Measurements from ENCODE around the gene ITGA3. TPM values are rescaled to one million over a fixed set of nuclear protein-coding genes. Genes with fewer than 3 reads are reported as not detected.

Gene ITGA3
- total RNA-seq, result 331 and 341 TPM in 2 replicates

DNA sequence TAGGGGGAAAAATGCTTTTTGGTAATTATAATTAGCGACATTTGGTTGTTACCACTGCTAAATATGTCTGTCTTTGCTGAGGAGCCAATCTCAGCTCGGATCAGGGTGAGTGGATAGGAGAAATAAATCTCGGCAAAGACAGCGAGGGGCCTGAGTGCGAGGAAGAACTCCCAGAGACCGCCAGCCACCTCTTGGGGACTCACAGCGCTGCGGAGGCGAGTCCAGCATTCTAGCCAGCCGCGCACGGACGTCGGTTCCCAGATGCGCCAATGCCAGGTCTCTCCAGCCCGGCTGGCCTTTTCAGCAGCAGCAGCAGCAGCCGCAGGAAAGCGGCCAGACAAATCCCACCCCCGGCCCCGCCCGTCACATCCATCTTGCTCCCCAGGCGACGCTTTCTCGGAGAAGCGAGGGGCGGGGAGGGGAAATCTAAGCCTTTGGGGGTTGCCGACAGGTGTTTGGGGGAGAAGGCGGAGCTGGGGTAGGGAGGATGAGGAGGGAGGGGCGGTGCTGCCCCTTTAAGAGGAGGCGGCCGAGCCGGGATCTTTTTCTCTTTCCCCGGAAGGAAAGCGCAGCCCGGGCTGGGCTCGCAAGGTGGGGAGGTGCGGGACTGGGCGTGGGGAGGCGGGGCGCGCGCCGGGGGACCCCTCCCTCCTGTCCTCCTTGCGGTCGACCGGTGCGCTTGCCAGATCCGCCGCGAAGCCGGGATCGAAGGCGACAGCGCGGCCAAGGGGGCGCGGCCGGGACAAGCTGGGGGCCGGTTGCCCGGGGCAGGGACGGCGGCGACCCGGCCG is at the start of gene ITGA3:
TSS of gene ITGA3 (plus strand) at position 685 of the 791 bp plus-strand sequence. CDS start 330 bp downstream, outside the sequence.
- no peak for DNase-seq (ENCODE audit: extremely low read depth, low read depth, low spot score)

DNA sequence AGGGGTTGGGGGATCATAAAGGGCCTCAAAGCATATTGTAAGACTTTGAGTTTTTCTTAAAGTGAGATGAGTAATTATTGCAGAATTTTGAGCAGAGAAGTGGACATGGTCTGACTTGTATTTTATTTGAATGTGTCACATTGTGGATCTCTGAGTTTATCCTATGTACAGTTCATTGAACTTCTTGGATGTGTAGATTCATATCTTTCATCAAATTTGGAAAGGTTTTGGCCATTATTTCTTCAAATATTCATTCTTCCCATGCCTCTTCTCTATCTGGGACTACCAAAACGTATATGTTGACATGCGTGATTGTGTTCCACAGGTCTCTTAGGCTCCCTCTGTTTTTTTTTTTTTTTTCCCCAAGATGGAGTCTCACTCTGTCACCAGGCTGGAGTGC is 46.6 kb upstream of the ITGA3 start:
- no peak for DNase-seq (ENCODE audit: extremely low read depth, low read depth, low spot score)

DNA sequence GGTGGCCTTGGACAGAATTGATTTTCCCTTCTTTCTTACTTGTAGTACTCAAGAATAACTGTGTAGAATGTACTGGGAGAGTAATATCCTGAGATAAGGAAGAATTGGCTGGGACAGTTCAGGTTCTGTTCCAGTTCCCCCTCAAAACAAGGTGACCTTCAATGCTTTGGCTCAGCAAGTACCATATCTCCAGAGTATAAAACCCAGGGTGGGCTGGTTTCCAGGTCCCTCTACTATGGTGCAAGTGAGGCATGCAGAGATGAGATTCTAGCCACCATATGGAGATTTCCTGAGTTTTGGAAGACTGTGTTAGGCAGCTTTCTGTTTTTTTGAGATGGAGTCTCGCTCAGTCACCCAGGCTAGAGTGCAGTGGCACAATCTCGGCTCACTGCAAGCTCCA is 42.8 kb upstream of the ITGA3 start:
- DNase-seq (ENCODE audit: extremely low read depth, low read depth, low spot score), result no peak

DNA sequence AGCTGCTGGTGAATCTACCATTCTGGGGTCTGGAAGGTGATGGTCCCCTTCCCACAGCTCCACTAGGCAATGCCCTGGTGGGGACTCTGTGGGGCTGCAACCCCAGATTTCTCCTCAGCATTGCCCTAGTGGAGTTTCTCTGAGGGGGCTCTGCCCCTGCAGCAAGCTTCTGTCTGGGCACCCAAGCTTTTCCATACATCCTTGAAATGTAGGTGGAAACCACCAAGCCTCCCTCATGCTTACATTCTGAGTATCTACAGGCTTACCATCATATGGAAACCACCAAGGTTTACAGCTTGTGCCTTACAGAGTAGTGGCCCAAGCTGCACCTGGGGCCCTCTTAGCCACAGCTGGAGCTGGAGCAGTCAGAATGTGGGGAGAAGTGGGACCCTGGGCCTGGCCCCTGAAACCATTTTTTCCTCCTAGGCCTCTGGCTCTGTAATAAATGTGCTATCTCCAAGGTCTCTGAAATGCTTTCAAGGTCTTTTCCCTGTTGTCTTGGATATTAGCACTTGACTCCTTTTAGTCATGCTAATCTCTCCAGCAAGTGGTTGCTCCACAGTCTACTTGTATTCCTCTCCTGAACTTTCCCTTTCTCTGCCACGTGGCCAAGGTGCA is 41.3 kb upstream of the ITGA3 start:
- DNase-seq (ENCODE audit: extremely low read depth, low read depth, low spot score), result no peak

DNA sequence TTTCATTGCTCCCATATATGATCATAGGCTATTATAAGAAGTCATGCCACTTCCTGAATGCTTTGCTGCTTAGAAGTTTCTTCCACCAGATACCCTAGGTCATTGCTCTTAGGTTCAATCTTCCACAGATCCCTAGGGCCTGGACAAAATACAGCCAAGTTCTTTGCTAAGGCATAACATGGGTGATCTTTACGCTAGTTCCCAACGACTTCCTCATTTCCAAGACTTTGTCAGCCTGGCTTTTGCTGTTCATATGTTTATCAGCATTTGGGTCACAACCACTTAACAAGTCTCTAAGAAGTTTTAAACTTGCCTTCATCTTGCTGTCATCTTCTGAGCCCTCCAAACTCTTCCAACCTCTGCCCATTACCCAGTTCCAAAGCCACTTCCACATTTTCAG is 40.8 kb upstream of the ITGA3 start:
- no peak for DNase-seq (ENCODE audit: extremely low read depth, low read depth, low spot score)

DNA sequence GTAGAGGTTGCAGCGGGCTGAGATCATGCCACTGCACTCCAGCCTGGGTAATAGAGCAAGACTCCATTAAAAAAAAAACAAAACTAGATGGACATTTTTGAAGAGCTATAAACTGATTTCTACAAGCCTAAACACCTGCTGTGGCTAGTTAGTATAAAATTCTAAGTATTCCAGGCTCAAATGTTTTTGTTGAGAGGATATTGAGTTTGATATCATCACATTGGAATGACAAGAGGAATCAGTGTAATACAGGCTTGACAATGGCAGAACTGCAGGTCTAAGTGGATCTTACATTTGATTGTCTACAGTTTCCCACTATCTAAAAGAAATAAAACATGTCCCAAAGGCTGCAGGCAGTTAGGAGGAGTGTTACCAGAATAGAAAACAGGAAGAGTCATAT is 37.0 kb upstream of the ITGA3 start:
- DNase-seq (ENCODE audit: extremely low read depth, low read depth, low spot score), result no peak

DNA sequence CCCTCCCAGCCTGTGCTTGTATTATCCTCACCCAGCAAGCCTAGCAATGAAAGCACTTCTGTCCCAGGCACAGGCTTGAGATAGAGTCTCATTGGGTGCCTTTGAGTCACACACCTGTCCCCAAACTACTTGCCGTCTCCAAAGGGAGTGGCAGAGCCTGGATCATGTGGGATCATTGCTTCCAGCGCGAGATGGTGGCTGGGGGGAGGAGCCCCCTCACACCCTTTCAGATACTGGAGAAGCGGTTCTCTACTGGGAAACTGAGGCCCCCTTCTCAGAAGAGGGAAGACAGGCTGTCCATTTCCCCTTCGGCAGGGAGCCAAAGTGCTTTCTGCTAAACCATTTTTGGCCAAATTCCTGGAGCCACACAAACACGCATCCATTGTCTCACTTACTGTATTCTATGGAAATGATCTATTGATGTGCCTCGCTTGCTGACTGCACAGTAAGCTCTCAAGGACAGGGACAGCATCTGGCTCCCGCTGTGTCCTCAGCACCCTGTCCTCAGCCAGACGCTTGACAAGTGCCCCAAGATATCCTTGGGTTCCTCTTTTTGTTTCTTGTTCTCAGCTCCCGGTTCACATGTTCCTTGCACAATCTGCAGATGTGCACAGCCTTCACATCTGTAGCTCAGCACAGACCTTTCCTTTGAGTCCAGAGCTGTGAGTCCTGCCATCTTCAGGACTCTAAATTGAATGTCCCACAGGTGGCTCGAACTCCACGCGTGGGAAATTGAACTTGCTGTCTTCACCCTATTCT is 34.9 kb upstream of the ITGA3 start:
- DNase-seq (ENCODE audit: extremely low read depth, low read depth, low spot score), result no peak

DNA sequence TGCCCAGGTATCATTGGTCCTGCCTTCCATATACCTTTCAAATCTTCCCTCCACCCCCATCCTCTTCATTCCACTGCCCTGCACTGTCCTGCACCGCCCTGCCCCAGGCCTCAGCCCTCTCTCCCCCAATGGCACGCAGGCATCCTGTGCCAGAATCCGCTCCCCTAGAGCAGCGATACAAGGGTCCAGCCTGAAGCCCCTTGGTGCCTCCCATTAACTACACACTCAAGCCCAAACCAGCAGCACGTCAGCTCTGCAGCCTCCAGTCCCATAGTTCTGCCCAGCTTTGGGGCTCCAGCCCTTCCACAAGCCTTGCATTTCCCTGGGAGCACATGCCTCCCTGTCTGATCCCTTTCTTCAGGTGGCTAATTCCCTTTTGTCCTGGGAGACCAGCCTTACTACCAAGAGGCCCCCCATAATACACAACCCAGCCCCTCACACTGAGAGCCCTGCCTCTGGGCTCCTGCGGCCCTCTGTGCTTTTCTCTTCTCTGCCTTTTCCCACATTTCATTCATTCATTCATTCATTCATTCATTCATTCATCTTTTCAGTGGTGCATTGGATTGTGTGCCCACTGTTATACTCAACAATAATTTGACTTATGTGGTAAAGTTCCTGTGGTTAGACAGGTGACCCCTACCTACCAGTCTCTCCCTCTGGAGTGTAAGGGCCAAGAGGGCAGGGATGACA is 34.1 kb upstream of the ITGA3 start:
- DNase-seq (ENCODE audit: extremely low read depth, low read depth, low spot score), result no peak

DNA sequence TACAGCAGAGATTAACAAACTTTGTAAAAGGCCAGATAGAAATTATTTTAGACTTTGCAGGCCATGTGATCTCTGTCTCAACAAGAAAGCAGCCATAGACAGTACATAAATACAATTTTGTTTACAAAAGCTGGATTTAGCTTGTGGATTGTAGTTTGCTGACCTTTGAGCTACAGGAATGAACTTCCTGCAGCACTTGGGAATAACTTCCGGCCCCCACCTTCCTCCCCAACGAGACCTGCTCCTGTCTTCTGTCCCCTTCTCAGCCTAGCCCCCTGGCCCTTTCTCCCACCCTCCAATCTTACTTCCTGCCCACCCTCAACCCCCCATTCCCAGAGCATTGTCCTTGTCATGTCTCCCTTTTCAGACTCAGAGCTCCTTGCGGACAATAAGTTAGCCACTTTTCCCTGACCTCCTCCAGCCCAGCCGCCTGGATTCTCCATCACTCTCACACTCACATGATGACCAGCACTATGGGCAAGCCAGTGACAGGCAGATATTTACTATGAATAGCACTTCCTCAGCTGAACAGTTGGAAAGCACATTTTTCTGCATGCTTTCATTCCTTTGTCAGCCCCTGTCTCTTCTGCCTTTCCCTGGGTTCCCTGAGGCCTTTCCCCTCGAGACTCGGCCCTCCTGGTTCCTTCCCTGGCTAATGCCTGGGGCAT is 33.3 kb upstream of the ITGA3 start:
- DNase-seq (ENCODE audit: extremely low read depth, low read depth, low spot score), result no peak

DNA sequence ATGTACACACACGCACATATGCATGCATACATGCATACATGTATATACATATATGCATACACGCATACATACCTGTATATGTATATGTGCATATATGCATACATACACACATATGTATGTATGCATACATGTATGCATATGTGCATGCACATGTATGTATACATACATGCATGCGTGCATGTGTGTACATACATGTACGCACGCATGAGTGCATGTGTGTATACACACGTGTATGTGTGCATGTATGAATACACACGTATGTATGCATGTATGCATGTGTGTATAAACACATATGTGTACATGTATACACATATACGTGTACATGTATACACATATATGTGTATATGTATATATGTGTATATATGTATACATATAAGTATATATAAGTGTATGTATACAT is 32.4 kb upstream of the ITGA3 start:
- no peak for DNase-seq (ENCODE audit: extremely low read depth, low read depth, low spot score)

DNA sequence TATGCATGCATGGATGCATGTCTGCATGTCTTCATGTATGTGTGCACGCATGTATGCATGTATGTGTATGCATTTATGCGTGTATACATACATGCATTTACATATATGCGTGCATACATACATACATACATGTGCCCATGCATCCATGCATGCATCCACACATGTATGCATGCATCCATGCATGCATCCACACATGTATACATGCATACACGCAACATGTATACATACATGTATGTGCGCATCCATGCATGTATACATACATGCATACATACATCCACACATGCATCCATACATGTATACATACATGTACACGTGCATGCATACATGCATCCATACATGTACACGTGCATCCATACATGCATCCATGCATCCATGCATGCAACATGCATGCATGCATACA is 31.1 kb upstream of the ITGA3 start:
- DNase-seq (ENCODE audit: extremely low read depth, low read depth, low spot score), result no peak

DNA sequence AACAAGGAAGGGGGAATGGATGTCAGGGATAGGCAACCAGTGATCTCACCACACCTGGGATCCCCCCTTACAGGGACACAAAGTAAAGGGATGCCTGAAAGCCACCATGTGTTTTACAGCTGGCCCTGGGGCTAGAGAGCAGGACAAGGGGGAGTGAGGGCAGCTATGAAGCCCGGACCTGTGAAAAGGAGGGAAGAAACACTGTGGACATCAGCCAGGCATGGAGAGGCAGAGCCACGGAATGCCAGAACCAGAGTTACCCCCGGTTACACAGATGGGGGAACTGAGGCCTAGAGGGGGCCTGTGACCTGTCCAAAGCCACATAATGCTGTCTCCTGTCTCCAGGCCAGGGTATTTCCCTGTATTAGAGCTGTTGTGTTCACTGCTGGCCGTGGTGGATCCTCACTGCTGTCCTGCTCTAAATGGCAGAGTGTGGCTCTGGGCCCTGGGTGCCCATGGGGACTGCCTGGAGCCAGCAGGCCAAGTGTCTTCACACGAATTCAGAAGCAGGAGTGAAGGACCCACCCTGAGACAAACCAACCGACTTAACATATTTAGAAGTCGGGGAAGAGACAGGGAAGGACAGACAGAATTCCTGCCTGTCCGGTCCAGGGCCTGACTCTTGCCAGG is 29.7 kb upstream of the ITGA3 start:
- DNase-seq (ENCODE audit: extremely low read depth, low read depth, low spot score), result no peak

DNA sequence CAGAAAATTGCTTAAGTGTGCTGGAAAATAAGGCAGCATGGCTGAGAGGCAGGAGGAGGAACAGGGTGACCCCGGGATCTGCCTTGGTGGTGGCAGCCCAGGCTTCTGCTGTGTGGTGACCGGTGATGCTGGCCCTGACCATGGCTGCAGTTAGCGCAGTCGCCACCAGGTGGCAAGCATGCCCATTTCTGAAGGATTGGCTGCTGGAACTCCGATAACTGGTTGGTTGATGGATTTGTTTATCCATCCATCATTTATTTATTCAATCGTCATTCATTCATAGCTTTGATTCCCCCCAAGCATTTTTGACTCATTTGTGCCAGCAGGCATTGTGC is 29.1 kb upstream of the ITGA3 start:
- no peak for DNase-seq (ENCODE audit: extremely low read depth, low read depth, low spot score)

DNA sequence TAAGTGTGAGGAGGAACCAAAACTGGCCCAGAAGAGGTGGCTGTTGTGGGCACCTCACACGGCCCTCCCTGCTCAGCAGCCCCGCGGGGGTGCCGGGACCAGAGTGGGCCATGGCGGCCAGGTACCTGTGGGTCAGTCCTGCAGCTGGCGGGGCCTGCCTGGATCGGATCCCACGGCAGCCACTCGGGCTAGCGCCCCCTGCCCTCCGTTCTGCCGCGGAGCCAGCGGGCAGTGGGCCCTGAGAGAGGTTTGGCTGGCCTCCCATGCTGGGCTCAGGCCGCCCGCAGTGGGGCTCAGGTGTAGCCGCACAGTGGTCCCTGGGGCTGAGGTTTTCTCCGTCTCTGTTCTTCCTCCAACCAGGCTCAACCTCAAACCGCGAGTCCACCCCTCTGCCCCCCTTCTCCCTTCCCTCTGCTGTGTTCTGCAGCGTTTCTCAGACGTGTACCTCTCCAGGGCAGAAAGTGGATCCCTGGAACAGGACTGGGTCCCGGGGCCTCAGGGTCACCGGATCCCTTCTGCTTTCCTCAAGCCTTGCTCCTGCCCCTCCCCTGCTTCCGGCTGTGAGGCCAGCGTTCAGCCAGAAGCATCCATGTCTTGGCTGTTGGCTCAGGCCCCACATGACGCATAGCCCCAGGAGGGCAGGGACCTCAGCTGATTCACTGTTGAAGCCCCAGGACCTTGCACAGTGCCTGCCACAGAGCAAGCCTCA is 28.6 kb upstream of the ITGA3 start:
- DNase-seq (ENCODE audit: extremely low read depth, low read depth, low spot score), result no peak

DNA sequence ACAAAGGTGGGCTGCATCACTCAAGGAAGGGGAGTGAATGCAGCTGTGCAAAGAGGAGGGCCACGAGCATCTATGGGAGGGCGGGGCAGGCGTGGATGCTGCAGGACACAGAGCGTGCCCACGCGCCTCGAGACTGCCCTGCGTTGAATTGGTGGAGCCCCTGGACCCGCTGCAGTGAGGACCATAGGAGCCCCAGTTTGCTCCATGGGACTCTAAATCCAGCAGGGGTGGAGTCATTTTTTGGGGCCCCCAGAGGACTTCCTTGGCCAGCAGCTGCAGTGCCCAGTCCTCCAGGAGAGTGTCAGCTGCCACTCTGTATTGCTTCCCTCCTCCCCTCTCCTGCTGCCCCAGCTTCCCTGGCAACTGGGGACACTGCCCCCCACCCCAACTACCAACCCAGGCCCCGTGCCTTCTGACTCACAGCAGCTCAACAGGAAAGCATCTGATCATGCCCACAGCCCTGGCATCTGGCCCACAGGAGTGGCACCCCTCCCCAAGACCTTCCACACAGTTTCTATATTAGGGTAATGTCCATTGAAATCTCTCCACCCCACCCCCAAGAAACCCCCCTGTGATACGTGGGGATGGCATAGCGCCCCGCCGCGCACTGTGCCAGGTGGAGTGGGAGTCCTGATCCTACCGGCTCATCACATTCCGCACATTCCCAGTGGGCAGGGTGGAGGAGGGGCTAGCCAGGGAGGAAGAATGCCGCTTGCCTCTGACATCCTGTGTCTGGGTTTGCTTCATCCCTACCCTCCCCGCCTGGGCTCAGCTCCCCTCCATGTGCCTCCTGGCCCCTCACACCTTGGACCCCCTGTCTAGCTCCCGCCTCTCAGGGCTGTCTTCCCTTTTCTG is 27.8 kb upstream of the ITGA3 start:
- DNase-seq (ENCODE audit: extremely low read depth, low read depth, low spot score), result no peak

DNA sequence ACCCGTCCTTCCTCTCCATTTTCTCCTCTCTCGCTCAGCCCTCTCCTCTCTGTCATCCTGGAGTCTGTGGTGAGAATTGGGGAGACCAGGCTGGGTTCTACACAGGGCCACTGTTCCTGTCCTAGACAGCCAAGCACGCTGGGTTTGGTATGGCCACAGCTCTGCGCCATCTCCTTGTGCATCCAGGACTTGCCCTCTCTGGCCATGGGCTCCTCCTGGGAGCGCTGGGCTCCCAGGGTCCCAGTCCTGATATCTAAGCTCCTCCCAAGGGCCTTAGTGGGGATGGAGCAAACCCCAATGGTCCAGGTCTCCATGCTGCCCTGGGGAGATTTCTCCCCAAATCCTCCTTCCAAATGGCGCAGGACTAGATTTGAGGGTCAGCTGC is 27.2 kb upstream of the ITGA3 start:
- no peak for DNase-seq (ENCODE audit: extremely low read depth, low read depth, low spot score)

DNA sequence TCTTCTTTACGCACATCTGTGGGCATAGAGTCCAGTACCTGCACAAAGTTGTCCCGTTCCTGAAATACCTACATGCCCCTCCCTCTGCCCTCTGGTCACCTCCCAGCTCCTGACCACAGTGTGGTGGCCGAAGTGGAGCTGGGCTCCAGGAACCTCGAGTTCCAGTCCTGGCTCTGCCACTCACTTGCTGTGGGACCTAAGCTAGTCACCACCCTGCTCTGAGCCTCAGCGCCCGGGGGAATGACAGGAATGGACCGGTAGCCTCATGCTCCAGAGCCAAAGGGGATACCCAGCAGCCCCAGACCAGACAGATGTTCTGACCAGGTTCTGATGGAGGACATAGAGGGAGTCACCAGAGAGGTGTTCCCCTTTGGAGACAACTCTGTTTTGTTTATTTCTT is 26.7 kb upstream of the ITGA3 start:
- no peak for DNase-seq (ENCODE audit: extremely low read depth, low read depth, low spot score)

DNA sequence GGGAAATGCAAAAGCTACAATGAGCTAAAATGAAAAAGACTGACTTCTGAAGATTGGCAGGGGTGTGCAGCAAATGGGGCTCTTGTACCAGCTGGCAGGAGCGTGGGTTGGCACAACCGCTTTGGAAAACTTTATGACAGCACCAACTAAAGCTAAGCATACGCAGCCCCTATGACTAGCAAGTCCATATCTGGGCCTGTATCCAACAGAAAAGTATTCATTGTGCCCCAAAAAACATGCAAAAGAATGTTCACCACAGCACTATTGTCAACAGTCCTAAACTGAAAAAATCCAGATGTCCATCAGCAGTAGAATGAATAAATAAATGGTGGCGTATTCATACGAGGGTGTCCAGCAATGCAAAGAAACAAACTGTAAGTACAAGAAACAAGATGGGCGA is 22.6 kb upstream of the ITGA3 start:
- DNase-seq (ENCODE audit: extremely low read depth, low read depth, low spot score), result no peak
